GM12801 (cell line): ENCODE data around the gene ZNF234.

Experiments
- CTCF ChIP-seq: IDR thresholded peaks from one replicate; pipeline ENCODE4 v1.5.1; 2011; ENCODE audit warnings: control low read depth; ENCODE audit not compliant: insufficient read length; ENCODE audit errors: extremely low read depth

Gene ZNF234

DNA sequence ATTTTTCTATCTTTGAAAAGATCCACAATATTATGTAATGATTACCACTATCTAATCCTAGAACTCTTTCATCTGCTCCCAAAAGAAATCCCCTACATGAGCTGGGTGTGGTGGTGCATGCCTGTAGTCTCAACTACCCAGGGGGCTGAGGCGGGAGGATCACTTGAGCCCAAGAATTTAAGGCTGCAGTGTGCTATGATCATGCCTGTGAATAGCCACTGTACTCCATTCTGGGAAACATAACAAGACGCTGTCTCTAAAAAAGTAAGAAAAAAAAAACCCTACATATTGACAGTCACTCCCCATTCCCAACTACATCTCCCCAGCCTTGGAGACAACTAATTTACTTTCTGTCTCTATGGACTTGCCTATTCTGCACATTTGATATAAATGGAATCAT is 22.4 kb downstream of the ZNF234 start:
- TF ChIP-seq CTCF: no peak

DNA sequence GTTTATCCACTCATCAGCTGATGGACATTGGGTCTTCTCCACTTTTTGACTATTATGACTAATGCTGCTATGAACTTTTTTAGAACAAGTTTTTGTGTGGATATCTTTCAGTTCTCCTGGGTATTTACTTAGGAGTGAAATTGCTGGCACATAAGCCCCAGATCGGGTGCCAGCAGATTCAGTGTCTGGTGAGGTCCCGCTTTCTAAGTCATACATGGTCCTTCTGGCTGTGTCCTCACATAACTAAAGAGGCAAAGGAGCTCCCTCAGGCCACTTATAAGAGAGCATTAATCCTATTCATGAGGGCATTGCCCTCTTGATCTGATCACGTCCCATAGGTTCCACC is 22.9 kb downstream of the ZNF234 start:
- TF ChIP-seq CTCF: no peak

DNA sequence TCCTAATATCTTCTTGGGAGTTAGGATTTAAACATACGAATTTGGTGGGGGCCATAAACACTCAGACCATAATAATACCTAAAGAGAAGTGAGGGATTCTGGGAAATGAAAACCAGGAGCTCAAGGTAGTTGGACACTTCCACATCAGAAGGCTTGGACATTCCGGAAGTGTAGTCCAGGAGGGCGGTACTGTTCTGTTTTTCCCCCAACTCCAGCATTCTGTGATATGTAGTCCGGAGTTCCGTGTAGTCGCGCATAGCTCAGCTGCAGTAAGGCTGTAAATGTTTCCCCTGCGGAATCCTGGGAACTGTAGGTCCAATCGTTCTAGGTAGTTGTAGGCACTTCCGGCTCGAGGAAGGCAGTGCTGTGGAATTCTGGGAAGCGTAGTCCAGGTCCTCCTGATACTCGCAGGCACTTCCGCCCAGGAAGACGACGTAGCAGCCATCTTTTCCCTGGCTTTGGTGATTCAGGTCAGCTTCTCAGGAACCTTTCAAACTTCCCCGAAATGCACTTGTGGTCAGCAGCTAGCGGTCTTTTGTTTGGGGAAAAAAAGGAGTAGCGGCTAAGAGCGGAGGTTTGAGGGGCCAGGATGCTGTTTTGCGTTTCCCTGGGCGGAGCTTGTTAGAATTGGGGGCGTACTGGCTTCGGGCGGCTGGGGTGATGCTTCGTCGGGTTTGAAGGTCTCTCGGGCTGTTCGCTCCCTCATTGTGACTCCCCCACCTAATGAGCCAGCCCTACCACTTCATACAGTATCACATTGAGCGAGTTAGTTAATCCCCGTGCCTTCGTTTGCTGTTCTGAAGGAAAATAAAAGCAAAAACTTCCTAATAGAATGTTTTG is 23.5 kb downstream of the ZNF234 start, which contains the start of gene ZNF226:
TSS of gene ZNF226 (plus strand) at position 428 of the 840 bp plus-strand sequence. CDS start 4,981 bp downstream, outside the sequence.
- TF ChIP-seq CTCF: no peak

GRCh38 chr19:44176590-44176989 is 35.2 kb downstream of the ZNF234 start:
- no peak for TF ChIP-seq CTCF

GRCh38 chr19:44180968-44181367 is 39.6 kb downstream of the ZNF234 start:
- TF ChIP-seq CTCF: no peak

GRCh38 chr19:44182145-44182544 is 40.8 kb downstream of the ZNF234 start:
- TF ChIP-seq CTCF: no peak

DNA sequence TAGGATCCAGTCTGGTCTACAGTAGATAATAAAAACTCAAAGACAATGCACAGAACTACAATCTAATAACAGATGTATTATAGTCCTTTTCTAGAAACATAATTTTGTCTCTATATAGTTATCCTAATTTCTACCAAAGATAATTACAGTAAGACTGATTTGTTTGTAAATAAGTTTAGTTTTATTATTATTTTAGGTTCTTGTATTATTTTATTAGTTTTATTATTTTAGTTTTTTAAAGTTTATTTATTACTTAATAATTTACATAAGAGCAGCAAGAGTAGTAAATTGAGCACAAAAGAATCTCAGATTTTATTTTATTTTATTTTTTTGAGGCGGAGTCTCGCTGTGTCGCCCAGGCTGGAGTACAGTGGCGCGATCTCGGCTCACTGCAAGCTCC is 48.7 kb downstream of the ZNF234 start:
- no peak for TF ChIP-seq CTCF
